ENCODE data around the gene CYP26B1.

Gene CYP26B1

DNA sequence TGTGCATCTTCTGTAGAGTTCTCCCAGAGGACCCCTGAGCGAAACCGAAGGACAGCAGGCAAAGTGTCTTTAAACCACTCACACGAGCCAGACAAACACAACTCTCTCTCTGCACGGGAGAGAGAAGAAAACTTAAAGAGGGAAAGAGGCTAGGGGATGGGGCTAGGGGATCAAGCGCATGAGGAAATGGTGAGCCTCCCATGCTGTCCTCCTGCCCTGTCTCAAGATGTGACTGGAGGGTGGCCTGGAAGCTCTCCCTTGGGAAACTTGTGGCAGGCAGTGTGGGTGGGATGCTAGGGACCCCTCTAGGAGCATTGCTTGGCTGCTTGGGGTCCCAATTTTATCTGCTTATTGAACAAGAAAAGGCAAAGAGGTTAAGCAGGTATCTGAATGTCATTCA is 44.5 kb downstream of the CYP26B1 start:
- Histone ChIP-seq H3K4me1 (ENCODE audit: insufficient read depth, low read length) (no peaks in the 10 kb centered on the region), H4K20me1 (ENCODE audit: insufficient read depth, low read length) (no peaks in the 10 kb centered on the region), H3K79me2 (ENCODE audit: insufficient read depth, low read length) (no peaks in the 10 kb centered on the region), H3K9ac (ENCODE audit: low read depth, low read length) (no peak overlapping the region), H3K36me3 (ENCODE audit: insufficient read depth, low read length) (no peaks in the 10 kb centered on the region), H3K4me2 (ENCODE audit: insufficient read depth, low read length) (no peak overlapping the region), H3K9me3 (ENCODE audit: insufficient read depth, low read length, severe bottlenecking) (no peaks in the 10 kb centered on the region), H3K27me3 (ENCODE audit: insufficient read depth, low read length, poor library complexity) (no peaks in the 10 kb centered on the region), H3K27ac (ENCODE audit: low read length) (no peak overlapping the region), H3K4me3 (ENCODE audit: low read depth in 1 of 2, low read length in 2 of 2) (no peak overlapping the region), H2AFZ (ENCODE audit: low read depth, low read length) (no peak overlapping the region)
- no peak for DNase-seq
- ATAC-seq (ENCODE audit: insufficient read depth, low read depth) = no peak
- no peak for TF ChIP-seq EZH2 (IDR thresholded peaks at IDR 0.05; ENCODE audit: borderline replicate concordance, low read depth, low read length, severe bottlenecking)
- TF ChIP-seq, protein P1, sequence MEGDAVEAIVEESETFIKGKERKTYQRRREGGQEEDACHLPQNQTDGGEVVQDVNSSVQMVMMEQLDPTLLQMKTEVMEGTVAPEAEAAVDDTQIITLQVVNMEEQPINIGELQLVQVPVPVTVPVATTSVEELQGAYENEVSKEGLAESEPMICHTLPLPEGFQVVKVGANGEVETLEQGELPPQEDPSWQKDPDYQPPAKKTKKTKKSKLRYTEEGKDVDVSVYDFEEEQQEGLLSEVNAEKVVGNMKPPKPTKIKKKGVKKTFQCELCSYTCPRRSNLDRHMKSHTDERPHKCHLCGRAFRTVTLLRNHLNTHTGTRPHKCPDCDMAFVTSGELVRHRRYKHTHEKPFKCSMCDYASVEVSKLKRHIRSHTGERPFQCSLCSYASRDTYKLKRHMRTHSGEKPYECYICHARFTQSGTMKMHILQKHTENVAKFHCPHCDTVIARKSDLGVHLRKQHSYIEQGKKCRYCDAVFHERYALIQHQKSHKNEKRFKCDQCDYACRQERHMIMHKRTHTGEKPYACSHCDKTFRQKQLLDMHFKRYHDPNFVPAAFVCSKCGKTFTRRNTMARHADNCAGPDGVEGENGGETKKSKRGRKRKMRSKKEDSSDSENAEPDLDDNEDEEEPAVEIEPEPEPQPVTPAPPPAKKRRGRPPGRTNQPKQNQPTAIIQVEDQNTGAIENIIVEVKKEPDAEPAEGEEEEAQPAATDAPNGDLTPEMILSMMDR (IDR thresholded peaks at IDR 0.05; ENCODE audit: borderline replicate concordance, extremely low read depth, low read length, poor library complexity, severe bottlenecking) = no peak

DNA sequence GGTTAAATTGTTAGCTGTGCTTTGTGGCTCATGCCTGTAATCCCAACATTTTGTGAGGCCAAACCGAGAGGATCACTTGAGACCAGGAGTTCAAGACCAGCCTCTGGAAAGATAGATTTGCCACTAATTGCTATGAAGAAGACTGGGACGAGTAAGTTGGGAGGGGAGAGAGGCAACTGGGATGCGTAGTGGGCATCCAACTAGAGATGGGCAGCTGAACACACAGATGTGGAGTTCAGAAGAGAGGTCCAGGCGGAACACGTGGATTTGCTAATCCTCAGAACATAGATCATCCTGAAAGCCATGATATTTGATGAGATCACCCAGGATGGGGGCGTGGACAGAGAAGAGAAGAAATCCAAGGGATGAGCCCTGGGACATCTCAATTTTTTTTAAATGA is 48.7 kb downstream of the CYP26B1 start:
- DNase-seq (no peak), ATAC-seq (ENCODE audit: insufficient read depth, low read depth) (no peak)
- no peak overlapping the region for H3K9ac ChIP-seq (ENCODE audit: low read depth, low read length)
- H3K79me2 ChIP-seq (ENCODE audit: insufficient read depth, low read length) = no peaks in the 10 kb centered on the region
- no peak overlapping the region for H3K27ac ChIP-seq (ENCODE audit: low read length)
- TF ChIP-seq EZH2 (IDR thresholded peaks at IDR 0.05; ENCODE audit: borderline replicate concordance, low read depth, low read length, severe bottlenecking) = no peak
- TF ChIP-seq, protein P1 (IDR thresholded peaks at IDR 0.05; ENCODE audit: borderline replicate concordance, extremely low read depth, low read length, poor library complexity, severe bottlenecking) = no peak
- H3K27me3 ChIP-seq (ENCODE audit: insufficient read depth, low read length, poor library complexity) = no peaks in the 10 kb centered on the region
- no peaks in the 10 kb centered on the region for H3K9me3 ChIP-seq (ENCODE audit: insufficient read depth, low read length, severe bottlenecking)
- no peaks in the 10 kb centered on the region for H3K4me1 ChIP-seq (ENCODE audit: insufficient read depth, low read length)
- no peaks in the 10 kb centered on the region for H4K20me1 ChIP-seq (ENCODE audit: insufficient read depth, low read length)
- no peak overlapping the region for H3K4me2 ChIP-seq (ENCODE audit: insufficient read depth, low read length)
- no peak overlapping the region for H2AFZ ChIP-seq (ENCODE audit: low read depth, low read length)
- H3K36me3 ChIP-seq (ENCODE audit: insufficient read depth, low read length) = no peaks in the 10 kb centered on the region
- H3K4me3 ChIP-seq (ENCODE audit: low read depth in 1 of 2, low read length in 2 of 2) = no peak overlapping the region

DNA sequence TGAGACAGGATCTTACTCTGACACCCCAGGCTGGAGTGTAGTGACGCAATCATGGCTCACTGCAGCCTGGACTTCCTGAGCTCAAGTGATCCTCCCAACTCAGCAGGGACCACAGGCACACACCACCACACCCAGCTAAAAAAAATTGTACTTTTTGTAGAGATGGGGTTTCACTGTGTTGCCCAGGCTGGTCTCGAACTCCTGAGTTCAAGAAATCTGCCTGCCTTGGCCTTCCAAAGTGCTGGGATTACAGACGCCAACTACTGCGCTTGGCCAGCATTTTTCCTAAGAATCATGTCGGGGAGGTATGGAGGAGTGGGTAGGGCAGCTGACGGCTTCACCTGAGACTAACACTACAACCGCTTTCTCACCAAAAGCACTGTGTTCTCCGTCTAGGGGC is 50.4 kb downstream of the CYP26B1 start:
- no peak for ATAC-seq (ENCODE audit: insufficient read depth, low read depth)

More for the DNA sequence above, 50.4 kb downstream of the CYP26B1 start:
- Histone ChIP-seq H3K9me3 (ENCODE audit: insufficient read depth, low read length, severe bottlenecking) (no peaks in the 10 kb centered on the region), H3K27ac (ENCODE audit: low read length) (no peak overlapping the region), H3K9ac (ENCODE audit: low read depth, low read length) (no peak overlapping the region), H3K4me1 (ENCODE audit: insufficient read depth, low read length) (no peaks in the 10 kb centered on the region), H3K36me3 (ENCODE audit: insufficient read depth, low read length) (no peaks in the 10 kb centered on the region), H4K20me1 (ENCODE audit: insufficient read depth, low read length) (no peaks in the 10 kb centered on the region), H3K79me2 (ENCODE audit: insufficient read depth, low read length) (no peaks in the 10 kb centered on the region), H2AFZ (ENCODE audit: low read depth, low read length) (no peak overlapping the region), H3K4me3 (ENCODE audit: low read depth in 1 of 2, low read length in 2 of 2) (no peak overlapping the region), H3K27me3 (ENCODE audit: insufficient read depth, low read length, poor library complexity) (no peaks in the 10 kb centered on the region), H3K4me2 (ENCODE audit: insufficient read depth, low read length) (no peak overlapping the region)
- no peak for TF ChIP-seq EZH2 (IDR thresholded peaks at IDR 0.05; ENCODE audit: borderline replicate concordance, low read depth, low read length, severe bottlenecking)
- TF ChIP-seq, protein P1 (IDR thresholded peaks at IDR 0.05; ENCODE audit: borderline replicate concordance, extremely low read depth, low read length, poor library complexity, severe bottlenecking) = no peak
- DNase-seq = no peak

All from DND-41 (cell line).